Activated naive CD4-positive, alpha-beta T cell treated with anti-CD3 and anti-CD28 coated beads, Interleukin-2, amount 10 ng/mL, durations not matched to agents 7 days and 5 days (primary cell): ENCODE measurements around the gene CDC7.
"Not testable (repeated sequence)": the region's sequence is repeated elsewhere in the genome, so short reads cannot be mapped to it uniquely, and the experiment has no call there.

Experiments used
- CTCF ChIA-PET: fragments of 350-600 bp; sonication (Branson Sonifier 250); formaldehyde crosslinking; loops from one replicate; lab custom pipeline; 2021; ENCODE audit warnings: antibody characterized with exemption; lab: Charles Lee
- DNase-seq: peaks from one replicate; pipeline ENCODE4 v3.0.0-alpha.2; 2020
- H3K27ac Mint-ChIP-seq: one replicate; pipeline ENCODE4 v1.8.0; 2021; ENCODE audit warnings: mild to moderate bottlenecking, moderate library complexity, mixed read lengths
- H3K27me3 Mint-ChIP-seq: one replicate; pipeline ENCODE4 v1.8.0; 2021; ENCODE audit warnings: mild to moderate bottlenecking, mixed read lengths
- H3K36me3 Mint-ChIP-seq: one replicate; pipeline ENCODE4 v1.8.0; 2021; ENCODE audit warnings: mixed read lengths
- H3K4me1 Mint-ChIP-seq: one replicate; pipeline ENCODE4 v1.8.0; 2021; ENCODE audit warnings: mixed read lengths
- H3K4me3 Mint-ChIP-seq: one replicate; pipeline ENCODE4 v1.8.0; 2021; ENCODE audit warnings: mild to moderate bottlenecking, moderate library complexity, mixed read lengths
- H3K9me3 Mint-ChIP-seq: one replicate; pipeline ENCODE4 v1.8.0; 2021; ENCODE audit warnings: mixed read lengths

Gene CDC7

GRCh38 chr1:91500756-91501522 lies at the start of gene CDC7:
Gene CDC7 (plus strand): TSS chr1:91500851. CDS start chr1:91501717, 866 bp downstream.
- Mint-ChIP-seq H3K36me3 (peaks cover 19% of the 10 kb centered on the region), H3K27ac (no peak within 1 kb of the TSS), H3K4me1 (peaks cover 31% of the 10 kb centered on the region), H3K9me3 (no peaks in the 10 kb centered on the region), H3K27me3 (no peaks in the 10 kb centered on the region), H3K4me3 (no peak within 1 kb of the TSS)
- CTCF ChIA-PET = interaction anchor here (1.0 to 1.9 kb wide), 9 partner anchors 12 to 427 kb away, joined by 3 to 6 read pairs (median 4); partner anchors contain the start of gene TGFBR3
- peak; percentile 85 for DNase-seq

DNA sequence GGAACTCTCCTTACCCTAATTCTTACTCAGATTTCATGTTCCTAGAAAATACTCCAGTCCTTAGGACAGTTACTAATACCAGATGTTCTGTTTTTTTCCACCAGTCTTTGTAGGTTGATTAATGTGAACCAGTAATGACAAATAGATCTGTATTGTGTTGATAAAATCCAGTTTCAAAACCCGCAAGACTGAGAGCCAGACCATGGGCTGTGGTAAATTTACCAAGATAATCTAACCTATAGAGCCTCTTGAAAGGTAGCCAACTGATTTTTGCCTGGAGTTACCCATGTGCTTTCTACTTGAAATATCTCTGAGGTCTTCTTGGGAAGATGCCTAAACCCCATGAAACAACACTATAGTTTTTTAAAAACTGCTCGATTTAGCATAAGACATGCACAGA lies 46.5 kb upstream of the CDC7 start:
- Mint-ChIP-seq H3K4me3 (no peak overlapping the region), H3K36me3 (no peaks in the 10 kb centered on the region), H3K27me3 (peaks cover 4% of the 10 kb centered on the region), H3K4me1 (no peaks in the 10 kb centered on the region), H3K9me3 (no peaks in the 10 kb centered on the region), H3K27ac (no peak overlapping the region)
- no peak for DNase-seq
- CTCF ChIA-PET = no interaction called here

- no peak overlapping the region for H3K27ac Mint-ChIP-seq
- H3K27me3 Mint-ChIP-seq = no peaks in the 10 kb centered on the region
- H3K9me3 Mint-ChIP-seq = no peaks in the 10 kb centered on the region
- H3K4me3 Mint-ChIP-seq = no peak overlapping the region
- H3K36me3 Mint-ChIP-seq = no peaks in the 10 kb centered on the region
- DNase-seq = no peak
- CTCF ChIA-PET = no interaction called here
- H3K4me1 Mint-ChIP-seq = no peaks in the 10 kb centered on the region
Observed at GRCh38 chr1:91455334-91455733, 45.3 kb upstream of the CDC7 start.

GRCh38 chr1:91455896-91456295 lies 44.8 kb upstream of the CDC7 start:
- DNase-seq = no peak
- Mint-ChIP-seq H3K36me3 (no peaks in the 10 kb centered on the region), H3K27me3 (no peaks in the 10 kb centered on the region), H3K4me1 (no peaks in the 10 kb centered on the region), H3K4me3 (no peak overlapping the region), H3K9me3 (no peaks in the 10 kb centered on the region), H3K27ac (no peak overlapping the region)
- CTCF ChIA-PET = no interaction called here

DNA sequence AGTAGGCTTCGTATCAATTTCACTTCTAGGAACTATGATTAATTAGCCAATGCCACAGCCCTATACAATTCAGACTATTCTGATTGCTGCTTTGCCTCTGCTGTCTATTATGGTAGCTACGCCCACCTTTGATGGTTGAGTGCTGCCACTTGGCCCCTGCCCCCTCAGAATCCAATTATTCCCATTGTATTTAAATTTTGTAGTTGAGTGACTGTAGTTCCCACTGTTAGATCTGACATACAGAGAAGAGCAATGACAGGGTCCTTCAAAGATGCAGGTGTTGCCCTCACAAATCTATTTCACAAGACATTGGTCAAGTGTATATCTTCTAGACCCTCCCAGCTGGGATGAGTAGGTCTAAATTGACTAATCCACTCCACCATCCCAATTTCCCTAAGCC lies 35.3 kb upstream of the CDC7 start:
- H3K27me3 Mint-ChIP-seq, H3K4me1 Mint-ChIP-seq, CTCF ChIA-PET: not testable (repeated sequence)

DNA sequence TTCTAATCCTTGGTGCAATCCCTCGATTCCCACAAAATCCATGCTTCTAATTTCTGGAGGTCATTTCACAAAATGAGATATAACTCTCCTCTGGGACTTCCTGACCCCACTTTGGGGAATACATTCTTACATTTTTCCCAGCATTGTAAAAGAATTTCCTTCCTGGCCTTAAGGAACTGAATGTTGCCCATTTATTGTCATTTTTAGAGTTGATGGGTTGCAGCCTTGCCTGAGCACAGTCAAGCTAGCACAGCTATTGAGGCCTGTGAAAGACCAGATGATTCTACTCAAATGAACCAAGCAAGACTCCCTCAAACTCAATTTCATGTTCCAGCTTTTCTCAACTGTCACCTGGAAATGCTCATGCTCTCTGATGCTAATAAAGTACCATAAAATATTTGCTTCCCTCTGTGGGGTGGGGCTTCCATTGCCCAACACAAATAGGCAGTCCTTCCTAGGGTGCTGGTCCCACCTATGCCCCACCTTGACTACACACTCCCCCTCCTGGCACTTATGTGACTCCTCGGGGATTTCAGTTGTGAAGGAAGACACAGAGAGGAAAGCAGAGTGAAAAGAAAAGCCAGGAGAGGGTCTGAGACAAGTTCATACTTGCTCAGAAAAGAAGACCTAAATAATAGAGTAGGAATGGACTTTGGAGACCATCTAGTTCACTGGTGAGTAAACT lies 24.0 kb upstream of the CDC7 start:
- Mint-ChIP-seq H3K4me1 (no peaks in the 10 kb centered on the region), H3K36me3 (no peaks in the 10 kb centered on the region), H3K27ac (no peak overlapping the region), H3K4me3 (no peak overlapping the region), H3K9me3 (no peaks in the 10 kb centered on the region), H3K27me3 (peaks cover 7% of the 10 kb centered on the region)
- DNase-seq = no peak
- CTCF ChIA-PET = no interaction called here

More for the DNA sequence above, 35.3 kb upstream of the CDC7 start:
- not testable (repeated sequence) for DNase-seq, H3K4me3 Mint-ChIP-seq, H3K36me3 Mint-ChIP-seq, H3K27ac Mint-ChIP-seq
- peaks cover 20% of the 10 kb centered on the region for H3K9me3 Mint-ChIP-seq

DNA sequence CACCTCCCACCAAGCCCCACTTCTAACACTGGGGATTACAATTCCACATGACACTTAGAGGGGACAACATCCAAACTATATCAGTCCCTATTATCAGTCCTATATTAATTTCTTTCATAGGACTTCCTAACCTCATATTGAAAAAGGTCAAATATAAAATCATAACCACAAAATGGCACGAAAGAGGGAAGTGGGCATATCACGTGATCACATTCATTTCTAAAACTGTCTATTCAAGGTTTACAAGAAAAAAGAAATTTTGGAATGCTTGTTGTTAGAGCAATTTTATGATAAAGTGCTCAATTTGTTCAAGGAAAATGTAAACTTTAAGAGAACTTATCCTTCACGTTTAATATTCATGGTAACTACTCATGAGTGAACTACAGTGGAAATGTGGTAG lies 13.2 kb upstream of the CDC7 start:
- Mint-ChIP-seq H3K9me3 (peaks cover 5% of the 10 kb centered on the region), H3K36me3 (no peaks in the 10 kb centered on the region), H3K4me1 (peaks cover 10% of the 10 kb centered on the region), H3K4me3 (no peak overlapping the region), H3K27ac (no peak overlapping the region), H3K27me3 (peaks cover 15% of the 10 kb centered on the region)
- DNase-seq = no peak
- CTCF ChIA-PET = no interaction called here

DNA sequence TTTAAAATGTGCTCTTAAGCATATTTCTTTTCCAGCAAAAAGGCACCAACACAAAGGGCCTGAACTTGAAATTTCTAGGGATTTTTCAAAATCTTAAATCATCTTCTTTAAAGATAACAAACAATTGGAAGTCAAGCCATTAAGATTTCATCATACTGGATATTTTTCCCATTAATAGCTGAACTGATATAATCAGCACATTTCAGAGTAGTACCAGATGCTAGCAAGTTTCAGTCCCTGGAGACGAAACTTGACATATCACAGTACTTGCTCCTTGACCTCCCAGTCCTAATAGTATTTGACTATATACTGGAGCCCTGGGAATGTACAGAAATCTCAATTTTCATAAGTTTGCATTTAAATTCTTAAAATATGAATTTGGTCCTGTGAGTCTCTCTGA lies 10.2 kb upstream of the CDC7 start:
- H3K4me3 Mint-ChIP-seq = no peak overlapping the region
- peaks cover 12% of the 10 kb centered on the region for H3K27me3 Mint-ChIP-seq
- H3K36me3 Mint-ChIP-seq = no peaks in the 10 kb centered on the region
- H3K27ac Mint-ChIP-seq = no peak overlapping the region
- no peak for DNase-seq
- no peaks in the 10 kb centered on the region for H3K9me3 Mint-ChIP-seq
- peaks cover 10% of the 10 kb centered on the region for H3K4me1 Mint-ChIP-seq
- CTCF ChIA-PET = no interaction called here

DNA sequence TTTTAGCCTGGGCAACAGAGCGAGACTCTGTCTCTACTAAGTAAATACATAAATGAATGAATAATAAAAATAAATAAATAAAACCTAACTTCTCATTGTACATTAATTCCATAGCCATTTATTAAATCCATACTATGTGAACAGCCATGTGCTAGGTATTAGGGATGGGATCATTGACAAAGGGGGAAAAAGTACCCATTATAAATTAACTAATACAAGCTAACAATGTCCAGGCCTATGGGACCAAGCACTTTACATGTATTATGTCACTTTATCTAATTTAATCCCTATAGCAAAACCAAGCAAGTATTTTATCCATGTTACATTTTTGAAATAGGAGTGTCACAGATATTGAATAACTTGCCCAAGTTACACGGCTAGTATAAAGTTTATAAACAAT lies 2.6 kb upstream of the CDC7 start:
- Mint-ChIP-seq H3K9me3 (no peaks in the 10 kb centered on the region), H3K4me1 (peaks cover 15% of the 10 kb centered on the region), H3K27ac (no peak overlapping the region), H3K36me3 (peaks cover 6% of the 10 kb centered on the region), H3K27me3 (peaks cover 3% of the 10 kb centered on the region), H3K4me3 (no peak overlapping the region)
- CTCF ChIA-PET = no interaction called here
- no peak for DNase-seq

- DNase-seq = no peak
- CTCF ChIA-PET = interaction anchor here (1.5 kb wide), 1 partner anchor 14 kb away, joined by 5 read pairs; no protein-coding TSS in a partner anchor
- Mint-ChIP-seq H3K27ac (no peak overlapping the region), H3K36me3 (peaks cover 6% of the 10 kb centered on the region), H3K4me3 (no peak overlapping the region), H3K27me3 (peaks cover 3% of the 10 kb centered on the region), H3K4me1 (peaks cover 16% of the 10 kb centered on the region), H3K9me3 (no peaks in the 10 kb centered on the region)
Observed at GRCh38 chr1:91498498-91499245, 2.0 kb upstream of the CDC7 start.

DNA sequence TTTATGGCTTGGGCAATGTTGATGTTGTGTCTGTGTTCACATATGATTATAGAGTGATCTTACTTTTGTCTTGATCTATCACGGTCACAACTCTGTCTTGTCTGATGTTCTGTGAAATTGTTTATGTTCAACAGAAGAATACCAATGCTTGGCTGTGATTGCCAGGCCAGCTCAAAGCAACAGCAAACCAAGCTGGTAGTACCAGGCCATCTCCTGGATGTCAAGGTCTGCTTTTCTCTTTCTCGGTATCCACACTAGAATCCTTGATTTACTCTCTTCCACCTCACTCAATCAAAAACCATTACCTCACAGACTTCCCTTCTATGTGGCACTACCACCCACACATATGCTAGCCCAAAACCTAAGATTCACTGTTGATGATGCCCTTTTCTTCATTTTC lies 1.3 kb upstream of the CDC7 start:
- no peak for DNase-seq
- no peaks in the 10 kb centered on the region for H3K9me3 Mint-ChIP-seq
- CTCF ChIA-PET = interaction anchor here (1.5 kb wide), 1 partner anchor 13 kb away, joined by 5 read pairs; no protein-coding TSS in a partner anchor
- H3K4me1 Mint-ChIP-seq = peaks cover 17% of the 10 kb centered on the region
- no peak overlapping the region for H3K4me3 Mint-ChIP-seq
- H3K27ac Mint-ChIP-seq = no peak overlapping the region
- H3K36me3 Mint-ChIP-seq = peaks cover 7% of the 10 kb centered on the region
- peaks cover under 1% of the 10 kb centered on the region for H3K27me3 Mint-ChIP-seq

GRCh38 chr1:91499904-91500755 lies 521 bp upstream of the CDC7 start:
- Mint-ChIP-seq H3K4me3 (no peak overlapping the region), H3K27ac (no peak overlapping the region), H3K9me3 (no peaks in the 10 kb centered on the region), H3K36me3 (peaks cover 14% of the 10 kb centered on the region), H3K4me1 (peaks cover 24% of the 10 kb centered on the region), H3K27me3 (no peaks in the 10 kb centered on the region)
- CTCF ChIA-PET = interaction anchor here (1.2 to 1.7 kb wide), 3 partner anchors 12 to 385 kb away, joined by 4 to 6 read pairs (median 5); partner anchors contain the start of gene TGFBR3
- DNase-seq = no peak

- H3K9me3 Mint-ChIP-seq = no peaks in the 10 kb centered on the region
- H3K4me3 Mint-ChIP-seq = no peak overlapping the region
- H3K27ac Mint-ChIP-seq = no peak overlapping the region
- no peak for DNase-seq
- CTCF ChIA-PET = interaction anchor here (1.0 to 1.9 kb wide), 9 partner anchors 12 to 427 kb away, joined by 3 to 6 read pairs (median 4); partner anchors contain the start of gene TGFBR3
- peaks cover 21% of the 10 kb centered on the region for H3K36me3 Mint-ChIP-seq
- peaks cover 35% of the 10 kb centered on the region for H3K4me1 Mint-ChIP-seq
- H3K27me3 Mint-ChIP-seq = no peaks in the 10 kb centered on the region
Observed at GRCh38 chr1:91501523-91501851, 836 bp downstream of the CDC7 start.
